Mammary microvascular endothelial cell (primary cell): ENCODE measurements around the gene KRTAP9-1. TPM values are rescaled to one million over a fixed set of nuclear protein-coding genes. Genes with fewer than 3 reads are reported as not detected.

ENCODE experiments used
- total RNA-seq: library from RNA; depleted of rRNA; stranded (reverse); fragments of >200 nt; gene quantifications from 2 replicates; pipeline ENCODE4 v1.2.3, GENCODE V29; 2015

The KRTAP9-1 gene
- not detected in 2 replicates for total RNA-seq

GRCh38 chr17:41189837-41190318 lies at the start of gene KRTAP9-1:
Gene KRTAP9-1 (plus strand): TSS chr17:41189887. CDS start chr17:41189887, 0 bp downstream.

GRCh38 chr17:41140360-41141131 lies 49.1 kb upstream of the KRTAP9-1 start, which contains the start of gene KRTAP4-6:
Gene KRTAP4-6 (minus strand): TSS chr17:41140544. CDS start chr17:41140487, 57 bp downstream.

GRCh38 chr17:41149652-41149985 lies 40.1 kb upstream of the KRTAP9-1 start, which contains the start of gene KRTAP4-5:
Gene KRTAP4-5 (minus strand): TSS chr17:41149825. CDS start chr17:41149767, 58 bp downstream.

GRCh38 chr17:41160648-41161047 lies 29.0 kb upstream of the KRTAP9-1 start, which contains the start of gene KRTAP4-4:
Gene KRTAP4-4 (minus strand): TSS chr17:41160748. CDS start chr17:41160691, 57 bp downstream.

GRCh38 chr17:41168121-41168520 lies 21.6 kb upstream of the KRTAP9-1 start, which contains the start of gene KRTAP4-3:
Gene KRTAP4-3 (minus strand): TSS chr17:41168221. CDS start chr17:41168172, 49 bp downstream.

GRCh38 chr17:41177727-41178271 lies 11.9 kb upstream of the KRTAP9-1 start, which contains the start of gene KRTAP4-2:
Gene KRTAP4-2 (minus strand): TSS chr17:41178221. CDS start chr17:41178164, 57 bp downstream.

GRCh38 chr17:41184480-41184961 lies 5.2 kb upstream of the KRTAP9-1 start, which contains the start of gene KRTAP4-1:
Gene KRTAP4-1 (minus strand): TSS chr17:41184911. CDS start chr17:41184854, 57 bp downstream.

GRCh38 chr17:41226598-41227095 lies 37.0 kb downstream of the KRTAP9-1 start, which contains the start of gene KRTAP9-2:
Gene KRTAP9-2 (plus strand): TSS chr17:41226648. CDS start chr17:41226655, 7 bp downstream.

GRCh38 chr17:41232399-41233105 lies 42.9 kb downstream of the KRTAP9-1 start, which contains the start of gene KRTAP9-3:
Gene KRTAP9-3 (plus strand): TSS chr17:41232449. CDS start chr17:41232502, 53 bp downstream.

GRCh38 chr17:41237949-41238437 lies 48.3 kb downstream of the KRTAP9-1 start, which contains the start of gene KRTAP9-8:
Gene KRTAP9-8 (plus strand): TSS chr17:41237999. CDS start chr17:41238052, 53 bp downstream.

Other genes with a start within 250 kb of the KRTAP9-1 start
- gene KRT39, start 222.9 kb upstream of the KRTAP9-1 start, total RNA-seq, result not detected in 2 replicates
- not detected in 2 replicates for gene KRT40, start 205.6 kb upstream of the KRTAP9-1 start, total RNA-seq
- not detected in 2 replicates for gene KRTAP3-3, start 195.7 kb upstream of the KRTAP9-1 start, total RNA-seq
- gene KRTAP3-2, start 190.0 kb upstream of the KRTAP9-1 start, total RNA-seq, result not detected in 2 replicates
- gene KRTAP3-1, start 180.8 kb upstream of the KRTAP9-1 start, total RNA-seq, result not detected in 2 replicates
- not detected in 2 replicates for gene KRTAP1-5, start 162.7 kb upstream of the KRTAP9-1 start, total RNA-seq
- not detected in 2 replicates for gene KRTAP1-4, start 159.7 kb upstream of the KRTAP9-1 start, total RNA-seq
- gene KRTAP1-3, start 155.0 kb upstream of the KRTAP9-1 start, total RNA-seq, result not detected in 2 replicates
- gene KRTAP1-1, start 148.4 kb upstream of the KRTAP9-1 start, total RNA-seq, result not detected in 2 replicates
- not detected in 2 replicates for gene KRTAP2-1, start 142.6 kb upstream of the KRTAP9-1 start, total RNA-seq
- gene KRTAP2-2, start 134.7 kb upstream of the KRTAP9-1 start, total RNA-seq, result not detected in 2 replicates
- gene KRTAP2-3, start 129.8 kb upstream of the KRTAP9-1 start, total RNA-seq, result not detected in 2 replicates
- not detected in 2 replicates for gene KRTAP2-4, start 124.0 kb upstream of the KRTAP9-1 start, total RNA-seq
- not detected in 2 replicates for gene KRTAP4-7, start 105.7 kb upstream of the KRTAP9-1 start, total RNA-seq
- gene KRTAP4-8, start 91.7 kb upstream of the KRTAP9-1 start, total RNA-seq, result not detected in 2 replicates
- gene KRTAP4-16, start 87.7 kb upstream of the KRTAP9-1 start, total RNA-seq, result not detected in 2 replicates
- gene KRTAP4-9, start 84.5 kb upstream of the KRTAP9-1 start, total RNA-seq, result not detected in 2 replicates
- gene KRTAP4-11, start 71.5 kb upstream of the KRTAP9-1 start, total RNA-seq, result not detected in 2 replicates
- gene KRTAP4-12, start 65.7 kb upstream of the KRTAP9-1 start, total RNA-seq, result not detected in 2 replicates
- not detected in 2 replicates for gene KRTAP4-6, start 49.3 kb upstream of the KRTAP9-1 start, total RNA-seq
- not detected in 2 replicates for gene KRTAP4-5, start 40.1 kb upstream of the KRTAP9-1 start, total RNA-seq
- gene KRTAP4-4, start 29.1 kb upstream of the KRTAP9-1 start, total RNA-seq, result not detected in 2 replicates
- gene KRTAP4-3, start 21.7 kb upstream of the KRTAP9-1 start, total RNA-seq, result not detected in 2 replicates
- not detected in 2 replicates for gene KRTAP4-2, start 11.7 kb upstream of the KRTAP9-1 start, total RNA-seq
- not detected in 2 replicates for gene KRTAP4-1, start 5.0 kb upstream of the KRTAP9-1 start, total RNA-seq
- gene KRTAP9-2, start 36.8 kb downstream of the KRTAP9-1 start, total RNA-seq, result not detected in 2 replicates
- not detected in 2 replicates for gene KRTAP9-3, start 42.6 kb downstream of the KRTAP9-1 start, total RNA-seq
- not detected in 2 replicates for gene KRTAP9-8, start 48.1 kb downstream of the KRTAP9-1 start, total RNA-seq
- gene KRTAP9-4, start 59.8 kb downstream of the KRTAP9-1 start, total RNA-seq, result not detected in 2 replicates
- not detected in 2 replicates for gene KRTAP9-9, start 65.5 kb downstream of the KRTAP9-1 start, total RNA-seq
- not detected in 2 replicates for gene KRTAP9-6, start 75.5 kb downstream of the KRTAP9-1 start, total RNA-seq
- not detected in 2 replicates for gene KRTAP9-7, start 85.8 kb downstream of the KRTAP9-1 start, total RNA-seq
- gene KRTAP29-1, start 113.0 kb downstream of the KRTAP9-1 start, total RNA-seq, result not detected in 2 replicates
- gene KRTAP16-1, start 119.4 kb downstream of the KRTAP9-1 start, total RNA-seq, result not detected in 2 replicates
- not detected in 2 replicates for gene KRTAP17-1, start 125.8 kb downstream of the KRTAP9-1 start, total RNA-seq
- not detected in 2 replicates for gene KRT33A, start 160.9 kb downstream of the KRTAP9-1 start, total RNA-seq
- not detected in 2 replicates for gene KRT33B, start 179.9 kb downstream of the KRTAP9-1 start, total RNA-seq
- 0.69 and 1.00 TPM in 2 replicates for gene KRT34, start 192.4 kb downstream of the KRTAP9-1 start, total RNA-seq
- not detected in 2 replicates for gene KRT31, start 207.7 kb downstream of the KRTAP9-1 start, total RNA-seq
- gene KRT37, start 234.7 kb downstream of the KRTAP9-1 start, total RNA-seq, result not detected in 2 replicates